MM.1S (cell line): ENCODE results near the gene THOC1.

Experiments
- DNase-seq: peaks from one replicate; pipeline ENCODE4 v3.0.0-alpha.2; 2015
- H2AFZ ChIP-seq: fragments of 300-600 bp; sonication (generic); 2 replicates; pipeline ENCODE4 v1.6.0; 2016; ENCODE audit warnings: antibody characterized with exemption, low read length
- H3F3A ChIP-seq: fragments of 300-600 bp; sonication (generic); 2 replicates; pipeline ENCODE4 v1.6.1; 2016; ENCODE audit warnings: mild to moderate bottlenecking, antibody characterized with exemption, low read length, moderate library complexity, mixed read lengths; ENCODE audit not compliant: insufficient read depth
- H3K27ac ChIP-seq: fragments of 300-600 bp; sonication (generic); 2 replicates; pipeline ENCODE4 v1.5.1; 2016; ENCODE audit warnings: mild to moderate bottlenecking, low read length
- H3K27me3 ChIP-seq: fragments of 300-600 bp; sonication (generic); replicated peaks from 2 replicates; pipeline ENCODE4 v1.6.0; 2016; ENCODE audit warnings: low read length; ENCODE audit not compliant: insufficient read depth
- H3K36me3 ChIP-seq: fragments of 300-600 bp; sonication (generic); replicated peaks from 2 replicates; pipeline ENCODE4 v1.6.1; 2016; ENCODE audit warnings: mild to moderate bottlenecking, low read length, mixed read lengths; ENCODE audit not compliant: insufficient read depth
- H3K4me1 ChIP-seq: fragments of 300-600 bp; sonication (generic); 2 replicates; pipeline ENCODE4 v1.6.1; 2016; ENCODE audit warnings: low read length, mixed read lengths
- H3K4me2 ChIP-seq: fragments of 300-600 bp; sonication (generic); 2 replicates; pipeline ENCODE4 v1.6.0; 2016; ENCODE audit warnings: low read depth, low read length
- H3K4me3 ChIP-seq: fragments of 300-600 bp; sonication (generic); 2 replicates; pipeline ENCODE4 v1.5.1; 2016; ENCODE audit warnings: low read length, mixed read lengths
- H3K79me2 ChIP-seq: fragments of 300-600 bp; sonication (generic); 2 replicates; pipeline ENCODE4 v1.6.1; 2016; ENCODE audit warnings: mixed run types, low read length, mixed read lengths
- H3K9ac ChIP-seq: fragments of 300-600 bp; sonication (generic); 2 replicates; pipeline ENCODE4 v1.6.1; 2016; ENCODE audit warnings: low read length, mixed read lengths
- H3K9me2 ChIP-seq: fragments of 300-600 bp; sonication (generic); replicated peaks from 2 replicates; pipeline ENCODE4 v1.6.1; 2016; ENCODE audit warnings: mild to moderate bottlenecking, low read length, mixed read lengths; ENCODE audit not compliant: insufficient read depth
- H3K9me3 ChIP-seq: fragments of 300-600 bp; sonication (generic); replicated peaks from 2 replicates; pipeline ENCODE4 v1.6.1; 2016; ENCODE audit warnings: mild to moderate bottlenecking, low read length, mixed read lengths; ENCODE audit not compliant: insufficient read depth
- H4K20me1 ChIP-seq: fragments of 300-600 bp; sonication (generic); 2 replicates; pipeline ENCODE4 v1.6.1; 2016; ENCODE audit warnings: mild to moderate bottlenecking, low read length, moderate library complexity, mixed read lengths; ENCODE audit not compliant: insufficient read depth
- EZH2 ChIP-seq: fragments of 300-600 bp; sonication (generic); optimal IDR thresholded peaks from 2 replicates; pipeline ENCODE3; 2017; ENCODE audit warnings: low read depth, mild to moderate bottlenecking, antibody characterized with exemption, low read length, mixed read lengths
- EZH2phosphoT487 ChIP-seq: fragments of 300-600 bp; sonication (generic); IDR thresholded peaks from 2 replicates; pipeline ENCODE4 v1.6.1; 2018; ENCODE audit warnings: antibody characterized with exemption, low read length
- TF ChIP-seq, protein P1 (sequence below): fragments of 300-600 bp; sonication (generic); IDR thresholded peaks from 2 replicates; pipeline ENCODE4 v1.5.1; 2016; ENCODE audit warnings: antibody characterized with exemption, low read length, mixed read lengths

Gene THOC1

DNA sequence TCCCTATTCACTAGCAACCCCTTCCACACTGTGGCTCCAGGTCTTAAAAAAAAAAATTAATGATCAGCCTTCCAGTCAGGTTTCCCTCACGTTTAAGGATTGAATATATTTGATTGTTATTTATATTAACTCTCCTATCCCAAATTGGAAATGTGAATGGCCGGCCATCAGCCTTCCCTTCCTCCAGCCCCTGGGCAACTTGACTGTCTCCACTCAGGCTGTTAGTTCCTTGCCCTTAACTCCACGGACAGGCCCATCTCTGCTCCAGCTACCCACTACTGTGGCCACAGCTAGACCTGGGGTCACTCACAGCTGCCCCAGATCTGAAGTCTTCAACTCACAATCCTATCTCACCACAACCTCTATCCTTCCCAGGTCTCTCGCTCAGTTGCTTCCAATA, 39.9 kb downstream of the THOC1 start:
- DNase-seq = no peak
- H3F3A ChIP-seq = no peaks in the 10 kb centered on the region
- no peak overlapping the region for H2AFZ ChIP-seq
- no peak overlapping the region for H3K4me3 ChIP-seq
- no peaks in the 10 kb centered on the region for H3K79me2 ChIP-seq
- no peak overlapping the region for H3K4me2 ChIP-seq
- H3K27me3 ChIP-seq = no peaks in the 10 kb centered on the region
- no peaks in the 10 kb centered on the region for H3K9me3 ChIP-seq
- no peak overlapping the region for H3K9ac ChIP-seq
- no peak overlapping the region for H3K27ac ChIP-seq
- TF ChIP-seq EZH2 = no peak
- TF ChIP-seq, protein P1, sequence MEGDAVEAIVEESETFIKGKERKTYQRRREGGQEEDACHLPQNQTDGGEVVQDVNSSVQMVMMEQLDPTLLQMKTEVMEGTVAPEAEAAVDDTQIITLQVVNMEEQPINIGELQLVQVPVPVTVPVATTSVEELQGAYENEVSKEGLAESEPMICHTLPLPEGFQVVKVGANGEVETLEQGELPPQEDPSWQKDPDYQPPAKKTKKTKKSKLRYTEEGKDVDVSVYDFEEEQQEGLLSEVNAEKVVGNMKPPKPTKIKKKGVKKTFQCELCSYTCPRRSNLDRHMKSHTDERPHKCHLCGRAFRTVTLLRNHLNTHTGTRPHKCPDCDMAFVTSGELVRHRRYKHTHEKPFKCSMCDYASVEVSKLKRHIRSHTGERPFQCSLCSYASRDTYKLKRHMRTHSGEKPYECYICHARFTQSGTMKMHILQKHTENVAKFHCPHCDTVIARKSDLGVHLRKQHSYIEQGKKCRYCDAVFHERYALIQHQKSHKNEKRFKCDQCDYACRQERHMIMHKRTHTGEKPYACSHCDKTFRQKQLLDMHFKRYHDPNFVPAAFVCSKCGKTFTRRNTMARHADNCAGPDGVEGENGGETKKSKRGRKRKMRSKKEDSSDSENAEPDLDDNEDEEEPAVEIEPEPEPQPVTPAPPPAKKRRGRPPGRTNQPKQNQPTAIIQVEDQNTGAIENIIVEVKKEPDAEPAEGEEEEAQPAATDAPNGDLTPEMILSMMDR = no peak
- TF ChIP-seq EZH2phosphoT487 = no peak
- H3K4me1 ChIP-seq = no peaks in the 10 kb centered on the region
- no peaks in the 10 kb centered on the region for H4K20me1 ChIP-seq
- no peaks in the 10 kb centered on the region for H3K9me2 ChIP-seq
- H3K36me3 ChIP-seq = no peaks in the 10 kb centered on the region; the same call in 1 of the 2 replicates

DNA sequence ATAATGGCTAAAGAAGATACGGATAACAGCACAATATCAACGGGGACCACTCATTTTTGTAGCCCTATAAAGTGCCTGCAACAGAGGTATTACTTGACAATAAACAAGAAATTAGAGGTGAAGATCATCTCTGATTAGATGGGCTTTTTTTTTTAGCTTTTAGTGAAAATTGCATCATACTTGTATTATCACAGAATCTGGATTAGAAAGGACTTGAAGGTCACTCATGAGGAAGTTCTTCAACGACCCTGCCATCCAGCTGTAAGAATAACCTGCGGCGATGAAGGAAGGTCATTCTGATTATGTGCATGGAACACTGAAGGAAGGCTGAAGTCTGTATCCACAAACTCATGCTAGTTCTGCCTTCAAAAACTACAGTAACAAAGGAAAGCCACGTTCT, 40.5 kb downstream of the THOC1 start:
- no peaks in the 10 kb centered on the region for H4K20me1 ChIP-seq
- no peak for TF ChIP-seq EZH2phosphoT487
- TF ChIP-seq, protein P1 = no peak
- TF ChIP-seq EZH2 = no peak
- no peak overlapping the region for H3K9ac ChIP-seq
- no peaks in the 10 kb centered on the region for H3K9me2 ChIP-seq
- DNase-seq = no peak
- H2AFZ ChIP-seq = no peak overlapping the region
- no peaks in the 10 kb centered on the region for H3K9me3 ChIP-seq
- H3K4me3 ChIP-seq = no peak overlapping the region
- H3K27me3 ChIP-seq = no peaks in the 10 kb centered on the region
- H3K36me3 ChIP-seq = no peaks in the 10 kb centered on the region; the same call in 1 of the 2 replicates
- H3F3A ChIP-seq = no peaks in the 10 kb centered on the region
- H3K4me1 ChIP-seq = no peaks in the 10 kb centered on the region
- H3K27ac ChIP-seq = no peak overlapping the region
- no peak overlapping the region for H3K4me2 ChIP-seq
- H3K79me2 ChIP-seq = no peaks in the 10 kb centered on the region

DNA sequence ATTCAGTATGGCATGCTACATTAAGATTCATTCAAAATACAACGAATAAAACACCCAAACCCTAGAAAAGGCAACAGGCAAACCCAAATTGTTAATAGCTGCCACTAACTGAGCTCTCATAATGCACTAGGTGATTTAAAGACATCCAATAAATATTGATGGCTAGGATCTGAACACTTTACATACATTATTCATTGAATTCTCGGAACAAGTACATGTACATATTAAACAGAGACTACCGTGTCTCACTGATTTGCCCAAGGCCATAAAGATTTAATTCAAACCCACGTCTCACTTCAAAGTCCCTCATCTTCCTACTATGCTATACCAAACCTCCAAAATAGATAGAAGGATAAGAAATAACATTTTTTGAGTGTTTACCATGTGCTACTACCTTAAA, 42.1 kb downstream of the THOC1 start:
- no peak overlapping the region for H3K9ac ChIP-seq
- no peaks in the 10 kb centered on the region for H3K9me3 ChIP-seq
- no peak for DNase-seq
- no peaks in the 10 kb centered on the region for H3K9me2 ChIP-seq
- no peak overlapping the region for H3K4me3 ChIP-seq
- H3K79me2 ChIP-seq = no peaks in the 10 kb centered on the region
- no peaks in the 10 kb centered on the region for H3K4me1 ChIP-seq
- H3K36me3 ChIP-seq = no peaks in the 10 kb centered on the region; the same call in 1 of the 2 replicates
- H3K27ac ChIP-seq = no peak overlapping the region
- 0 out of 2 replicates have a peak, but pooled peaks cover 4% of the 10 kb centered on the region for H3F3A ChIP-seq
- H3K27me3 ChIP-seq = no peaks in the 10 kb centered on the region
- no peak overlapping the region for H2AFZ ChIP-seq
- no peak overlapping the region for H3K4me2 ChIP-seq
- TF ChIP-seq, protein P1 = no peak
- TF ChIP-seq EZH2 (no peak), EZH2phosphoT487 (no peak)
- H4K20me1 ChIP-seq = no peaks in the 10 kb centered on the region

DNA sequence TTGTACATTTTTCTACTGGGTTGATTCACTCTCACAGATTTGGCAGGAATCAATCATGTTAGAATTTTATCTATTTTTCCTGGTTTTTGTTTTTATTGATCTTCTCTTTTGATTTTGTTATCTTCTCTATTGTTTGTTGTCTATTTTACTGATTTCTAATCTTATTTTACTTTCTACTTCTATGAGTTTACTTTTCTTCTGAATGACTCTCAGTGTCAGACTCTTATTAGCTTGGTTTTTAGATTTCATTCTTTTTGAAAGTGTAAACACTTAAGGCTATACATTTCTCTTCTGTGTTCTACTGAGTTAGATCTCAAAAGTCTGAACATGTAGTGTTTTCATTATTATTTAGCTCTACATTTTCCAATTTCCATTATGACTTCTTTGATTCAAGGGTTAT, 47.1 kb downstream of the THOC1 start:
- Histone ChIP-seq H3K36me3 (peaks cover 3% of the 10 kb centered on the region; the same call in 1 of the 2 replicates), H3K9me2 (no peaks in the 10 kb centered on the region), H3K27me3 (no peaks in the 10 kb centered on the region), H3K4me3 (no peak overlapping the region), H3K4me1 (no peaks in the 10 kb centered on the region), H3K79me2 (no peaks in the 10 kb centered on the region), H3K27ac (no peak overlapping the region), H2AFZ (no peak overlapping the region), H3K4me2 (no peak overlapping the region), H3K9ac (no peak overlapping the region), H3F3A (0 out of 2 replicates have a peak, but pooled peaks cover 4% of the 10 kb centered on the region), H4K20me1 (no peaks in the 10 kb centered on the region), H3K9me3 (no peaks in the 10 kb centered on the region)
- no peak for DNase-seq
- TF ChIP-seq, protein P1 = no peak
- TF ChIP-seq EZH2phosphoT487 = no peak
- TF ChIP-seq EZH2 = no peak
